ENCODE measurements around the gene PROM2.

Gene PROM2

DNA sequence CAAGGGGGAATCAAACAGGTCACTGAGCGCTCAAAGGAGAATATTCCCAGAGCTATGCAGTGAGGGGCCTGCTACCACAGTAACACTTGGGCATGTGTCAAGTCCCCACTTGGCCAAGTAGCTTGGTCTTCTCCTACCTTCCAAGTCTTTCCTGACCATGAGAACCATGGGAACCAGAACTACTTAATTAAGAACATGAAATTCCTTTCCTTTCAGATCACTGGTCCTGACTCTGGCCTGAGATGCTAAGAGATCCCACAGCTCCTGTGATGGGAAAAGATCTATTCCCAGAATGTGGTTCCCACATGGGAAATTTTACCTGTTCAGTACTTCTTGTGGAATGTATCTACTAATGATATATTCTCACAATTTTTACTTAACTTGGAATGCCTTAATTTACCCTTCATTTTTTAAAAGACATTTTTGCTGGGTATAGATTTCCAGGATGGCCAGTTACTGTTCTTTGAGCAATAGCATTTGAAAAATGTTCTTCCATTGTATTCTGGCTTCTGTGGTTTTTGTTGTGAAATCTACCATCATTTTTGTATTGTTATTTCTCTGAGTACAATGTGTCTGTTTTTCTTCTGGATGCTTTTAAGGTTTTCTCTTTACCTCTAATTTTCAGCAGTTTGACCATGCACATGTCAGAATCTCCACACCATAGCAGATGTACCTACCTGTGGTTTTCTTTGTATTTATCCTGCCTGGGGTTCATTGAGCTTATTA lies 60.8 kb downstream of the PROM2 start:
- H3K4me3 ChIP-seq (ENCODE audit: low read depth, low read length): no peak overlapping the region
- TF ChIP-seq CTCF (IDR thresholded peaks at IDR 0.05; ENCODE audit: borderline replicate concordance, insufficient read depth, low read depth, low read length): no peak

DNA sequence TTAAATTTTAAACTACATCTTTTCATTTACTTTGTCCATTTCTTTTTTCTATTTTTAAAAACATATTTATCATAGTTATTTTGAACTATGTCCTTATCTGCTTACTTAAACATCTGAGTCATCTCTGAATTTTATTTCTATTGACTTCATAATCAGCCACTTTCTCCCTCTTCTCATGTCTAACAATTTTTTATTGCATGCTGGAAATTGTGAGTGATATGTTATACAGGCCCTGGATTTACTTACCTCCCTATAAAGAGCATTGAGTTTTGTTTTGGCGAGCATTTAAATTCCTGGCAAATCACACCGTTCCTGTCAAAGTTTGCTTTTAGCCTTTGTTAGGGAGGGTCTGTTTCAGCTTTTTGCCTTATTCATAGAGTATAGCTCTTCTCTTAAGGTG lies 62.2 kb downstream of the PROM2 start:
- no peak for TF ChIP-seq CTCF (IDR thresholded peaks at IDR 0.05; ENCODE audit: borderline replicate concordance, insufficient read depth, low read depth, low read length)
- H3K4me3 ChIP-seq (ENCODE audit: low read depth, low read length): no peak overlapping the region

DNA sequence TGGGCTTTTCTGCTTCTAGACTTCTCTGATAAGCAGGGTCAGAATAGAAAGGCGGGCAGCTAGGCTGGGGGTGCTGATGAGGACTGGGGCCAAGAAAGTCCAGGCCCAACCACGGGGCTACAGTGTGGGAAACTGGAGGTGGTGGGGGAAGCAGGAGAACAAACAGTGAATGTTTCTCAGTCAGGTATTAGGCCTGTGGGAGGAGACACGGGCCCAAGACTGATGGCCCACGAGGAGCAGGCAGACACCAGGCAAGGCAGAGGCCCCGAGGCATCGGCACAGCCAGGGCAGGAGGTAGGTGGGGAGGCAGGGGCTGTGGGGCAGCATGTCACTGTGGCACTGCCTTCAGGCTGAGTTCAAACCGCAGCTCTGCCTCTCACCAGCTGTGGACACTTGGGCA lies 63.6 kb downstream of the PROM2 start:
- TF ChIP-seq CTCF (IDR thresholded peaks at IDR 0.05; ENCODE audit: borderline replicate concordance, insufficient read depth, low read depth, low read length): no peak

More for the DNA sequence above, 63.6 kb downstream of the PROM2 start:
- no peak overlapping the region for H3K4me3 ChIP-seq (ENCODE audit: low read depth, low read length)

Measured in GM12875 (cell line).